ENCODE measurements around the gene LGR4.

Gene LGR4

DNA sequence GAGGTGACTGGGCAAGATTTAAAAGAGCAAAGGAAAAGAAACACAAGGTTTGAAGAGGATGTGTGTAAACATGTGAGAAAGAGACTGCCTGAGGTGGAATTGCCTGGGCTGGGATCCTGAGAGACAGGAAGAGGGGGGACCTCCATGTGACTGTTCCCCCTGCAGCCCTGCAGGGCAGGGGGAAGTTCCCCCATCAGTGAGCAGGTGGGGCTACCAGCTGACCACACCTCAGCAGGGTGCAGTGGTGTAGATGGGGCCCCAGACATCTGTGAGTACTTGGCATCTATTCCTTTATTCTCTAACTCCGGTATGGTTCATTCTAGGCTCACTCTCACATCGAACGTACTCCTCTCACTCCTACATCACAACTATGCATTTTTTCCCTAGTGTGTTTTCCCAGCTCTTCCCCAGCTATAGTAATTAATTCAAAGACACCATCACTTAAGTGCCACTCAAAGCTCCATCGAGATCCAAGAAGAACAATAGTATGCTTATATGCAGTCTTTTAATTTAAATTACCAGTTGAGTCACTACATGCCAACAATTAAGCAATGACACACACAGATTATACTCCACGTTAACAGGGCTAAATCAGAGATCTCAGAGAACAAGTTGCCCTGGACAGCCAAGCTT lies 42.7 kb downstream of the LGR4 start:
- peak; percentile 7 for DNase-seq (ENCODE audit: low read depth, low spot score)

DNA sequence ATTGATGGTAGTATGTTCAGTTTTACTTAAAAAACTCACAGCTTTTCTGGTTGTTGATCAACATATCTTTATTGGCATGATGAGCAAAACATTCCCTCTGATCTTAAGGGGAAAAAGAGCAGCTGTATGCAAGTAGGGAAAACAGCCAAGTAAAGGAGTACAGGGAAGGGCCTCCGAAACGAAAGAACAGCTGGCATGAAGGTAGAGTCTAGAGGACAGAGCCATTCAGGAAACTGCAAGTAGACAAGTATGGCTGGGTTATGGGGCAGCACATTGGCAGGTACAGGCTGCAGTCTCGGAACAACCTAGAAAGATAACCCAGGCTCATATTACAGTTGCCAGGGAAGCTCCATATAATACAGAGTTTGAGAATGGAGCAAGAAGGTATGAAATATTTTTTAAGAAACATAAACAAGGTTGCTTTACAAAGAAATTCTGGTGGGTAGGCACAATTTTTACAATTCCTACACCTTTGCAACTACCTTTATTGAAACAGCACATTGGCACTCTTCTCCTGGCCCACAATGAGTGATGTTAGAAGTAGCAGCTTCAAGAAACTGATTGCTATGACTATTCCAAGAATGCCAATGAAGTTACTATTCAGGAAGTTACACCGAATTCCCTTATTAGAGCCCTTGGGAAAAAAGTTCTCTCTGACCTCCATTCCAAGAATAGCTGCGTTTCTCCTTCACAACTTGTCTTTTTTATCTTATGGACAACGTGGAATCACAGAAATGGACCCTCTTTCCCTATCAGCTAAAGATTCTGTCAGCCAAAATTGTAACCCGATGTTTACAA lies 45.2 kb downstream of the LGR4 start:
- DNase-seq (ENCODE audit: low read depth, low spot score): no peak

DNA sequence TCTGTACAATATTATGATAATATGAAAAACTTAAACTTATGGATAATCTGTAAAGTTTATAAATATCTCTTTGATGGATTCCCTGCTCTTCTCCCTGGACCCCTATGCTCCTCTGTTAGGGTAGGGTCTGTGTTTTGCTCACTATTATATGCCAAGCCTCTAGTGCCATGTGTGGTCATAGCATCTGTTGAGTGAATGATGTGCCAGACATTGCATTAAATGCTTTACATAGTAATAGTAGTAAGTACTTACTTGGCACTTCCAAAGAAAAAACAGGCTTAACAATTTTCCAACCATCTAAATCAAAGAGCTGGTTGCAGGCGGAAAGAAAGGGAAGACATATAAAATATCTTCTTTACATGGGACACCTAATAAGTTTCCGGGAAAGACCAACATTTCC lies 46.8 kb downstream of the LGR4 start:
- DNase-seq (ENCODE audit: low read depth, low spot score): no peak

DNA sequence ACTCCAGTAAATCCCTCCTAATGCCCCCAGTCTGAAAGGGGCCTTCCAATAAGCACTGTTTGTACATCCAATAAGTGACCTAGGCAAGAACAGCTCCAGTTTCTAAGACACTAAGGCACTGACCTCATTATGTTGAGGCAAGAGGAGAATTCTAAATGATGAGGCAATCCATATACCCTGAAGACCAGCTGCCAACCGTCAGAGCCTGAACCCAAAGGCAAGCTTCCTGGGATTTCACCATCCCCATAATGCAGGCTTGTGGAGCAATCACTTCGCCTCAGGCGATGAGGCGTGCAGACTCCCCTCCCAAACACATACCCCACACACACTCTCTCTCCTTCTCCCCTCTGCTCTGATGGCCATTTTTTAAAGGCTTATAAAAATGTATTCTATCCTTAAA lies 49.5 kb downstream of the LGR4 start:
- DNase-seq (ENCODE audit: low read depth, low spot score): no peak

DNA sequence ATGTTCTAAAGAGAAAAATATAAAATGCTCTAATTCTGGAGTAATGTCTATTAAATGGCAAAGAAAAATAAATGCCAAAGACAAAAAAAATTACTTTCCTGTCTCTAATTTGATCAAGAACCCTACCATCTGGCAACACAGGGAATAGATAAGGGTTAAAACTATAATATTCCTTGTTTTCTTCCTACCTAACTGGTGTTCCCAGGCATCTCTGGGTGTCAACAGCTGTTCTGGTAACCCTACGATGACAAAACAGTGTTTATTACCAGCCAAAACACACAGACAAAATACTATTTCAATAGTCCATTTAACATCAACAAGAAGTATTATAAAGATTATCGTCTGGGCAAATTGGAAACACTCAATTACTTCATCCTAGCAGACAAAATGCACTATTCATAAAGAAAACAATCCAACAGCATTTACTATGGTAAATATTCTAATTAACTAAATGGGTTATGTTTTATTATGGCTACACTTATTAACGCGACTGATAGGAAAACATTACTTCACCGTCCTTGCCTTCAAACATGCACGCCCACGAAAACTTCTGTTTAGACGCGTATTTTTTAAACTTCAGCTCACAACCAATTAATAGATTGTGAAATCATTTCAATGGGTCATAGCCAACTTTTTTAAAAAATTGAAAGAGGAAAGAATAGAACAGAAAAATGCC lies 50.6 kb downstream of the LGR4 start:
- DNase-seq (ENCODE audit: low read depth, low spot score): no peak

DNA sequence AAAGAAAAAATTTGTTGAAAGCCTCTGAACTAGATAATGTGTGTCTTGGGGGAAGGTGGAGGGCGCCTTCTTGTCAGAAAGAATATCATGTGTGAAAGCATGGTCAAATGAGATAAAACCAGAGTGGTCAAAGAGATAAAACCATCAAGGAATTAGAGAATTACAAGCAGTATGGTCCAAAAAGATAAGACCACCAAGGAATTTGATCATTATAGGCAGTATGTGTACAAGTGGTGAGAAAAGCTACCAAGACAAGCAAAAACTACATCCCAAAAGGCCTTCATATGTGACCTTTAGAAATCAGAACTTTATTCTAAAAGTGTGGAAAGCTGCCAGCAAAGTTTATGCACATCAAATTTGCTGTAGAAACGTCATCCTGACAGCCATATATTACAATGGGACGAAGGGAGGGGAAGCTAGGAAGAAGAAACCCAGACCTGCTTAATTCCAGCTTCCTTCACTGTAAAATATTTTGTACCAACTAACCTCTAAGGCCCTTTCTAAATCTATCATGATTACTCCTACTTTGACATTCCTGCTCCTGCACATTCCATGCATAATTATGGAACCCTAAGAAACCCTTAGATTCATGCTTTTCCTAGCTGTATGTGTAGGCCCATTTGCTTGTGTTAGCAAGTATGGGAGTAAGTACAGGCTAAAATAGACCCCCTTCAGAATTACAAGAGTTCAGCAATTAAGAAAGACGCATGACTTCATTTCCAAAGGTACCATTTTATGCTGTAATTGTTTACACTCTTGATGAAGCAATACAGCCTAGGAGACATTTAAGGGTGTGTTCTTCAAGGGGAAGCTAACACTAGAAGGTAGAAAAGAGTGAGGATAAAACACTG lies 51.6 kb downstream of the LGR4 start:
- no peak for DNase-seq (ENCODE audit: low read depth, low spot score)

DNA sequence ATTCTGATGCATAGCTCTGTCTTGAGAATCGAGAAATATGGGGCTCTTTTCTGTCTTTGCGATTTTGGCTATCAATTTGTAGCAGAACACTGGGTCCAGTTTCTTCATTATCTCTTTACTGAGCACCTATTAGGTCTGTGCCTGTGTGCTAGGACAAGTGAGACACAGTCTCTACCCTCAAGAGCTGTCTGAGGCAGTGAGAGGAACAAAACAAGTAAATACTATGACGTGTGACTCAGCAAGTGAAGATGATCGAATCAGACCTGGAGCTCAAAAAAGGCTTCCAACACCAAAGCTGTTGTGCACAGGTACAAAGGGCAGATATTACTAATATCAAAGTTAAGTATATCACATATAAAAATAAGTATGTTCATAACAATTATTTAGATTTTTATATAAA lies 52.4 kb downstream of the LGR4 start:
- DNase-seq (ENCODE audit: low read depth, low spot score): no peak

DNA sequence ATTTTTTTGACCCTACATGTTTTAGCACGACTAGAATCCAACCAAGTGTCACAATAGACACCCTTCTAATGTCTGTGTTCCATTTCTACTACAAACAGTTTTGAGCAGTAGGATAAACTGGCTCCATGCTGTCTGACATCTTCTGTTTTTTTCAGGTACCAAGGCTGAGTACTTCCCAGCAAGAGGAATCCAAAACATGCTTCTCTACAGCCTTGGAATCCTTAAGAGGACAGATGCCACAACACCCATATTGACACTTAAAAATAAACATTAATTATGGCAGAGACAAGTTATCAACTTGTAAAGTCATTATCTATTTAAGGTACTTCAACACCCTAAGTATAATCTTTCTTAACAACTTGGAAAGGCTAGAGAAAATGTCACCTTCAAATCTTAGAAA lies 54.2 kb downstream of the LGR4 start:
- DNase-seq (ENCODE audit: low read depth, low spot score): no peak

DNA sequence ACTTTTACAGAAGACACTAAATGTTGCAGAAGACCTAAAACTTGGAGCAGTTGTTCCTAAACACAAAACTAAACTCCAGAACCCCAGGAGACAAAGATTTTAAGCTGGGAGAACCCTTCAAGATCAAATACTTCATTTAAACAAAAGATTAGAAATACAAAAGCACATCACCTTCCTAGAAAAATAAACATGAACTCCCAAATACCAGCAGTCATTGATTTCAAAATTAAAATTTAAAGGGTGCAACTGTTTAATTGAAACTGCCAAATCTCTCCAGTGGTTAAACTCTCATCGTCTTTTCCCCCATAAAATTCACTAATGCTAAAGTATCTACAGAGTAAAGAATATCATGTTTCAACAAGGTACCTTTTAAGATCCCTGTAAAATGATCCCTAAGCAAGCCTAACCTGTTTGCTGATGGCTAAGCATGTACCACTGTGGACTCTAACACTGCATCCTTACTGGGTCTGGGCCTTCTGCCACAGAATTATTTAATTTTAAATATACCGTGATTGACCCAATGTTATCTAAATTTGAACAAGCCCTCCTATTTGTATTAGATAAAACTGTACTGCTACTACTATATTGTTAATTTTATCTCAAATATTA lies 55.9 kb downstream of the LGR4 start:
- no peak for DNase-seq (ENCODE audit: low read depth, low spot score)

DNA sequence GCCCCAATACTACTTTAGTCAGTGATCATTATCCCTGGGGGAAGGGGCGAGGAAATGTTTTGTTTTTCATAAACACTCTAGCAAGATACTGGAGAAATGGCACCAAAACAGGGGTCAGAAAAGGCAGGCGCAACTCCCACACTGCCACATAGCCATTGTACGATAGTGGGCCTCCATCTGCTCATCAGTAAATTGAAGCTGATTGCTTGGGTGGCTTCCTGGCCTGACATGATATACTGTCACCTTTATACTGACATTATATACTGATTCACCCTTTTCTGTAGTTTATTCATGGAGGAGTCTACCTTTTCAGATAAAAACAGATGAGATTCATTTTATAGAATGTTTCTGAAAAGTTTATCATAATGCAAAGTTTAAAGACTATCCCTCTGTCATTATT lies 57.9 kb downstream of the LGR4 start:
- DNase-seq (ENCODE audit: low read depth, low spot score): no peak

DNA sequence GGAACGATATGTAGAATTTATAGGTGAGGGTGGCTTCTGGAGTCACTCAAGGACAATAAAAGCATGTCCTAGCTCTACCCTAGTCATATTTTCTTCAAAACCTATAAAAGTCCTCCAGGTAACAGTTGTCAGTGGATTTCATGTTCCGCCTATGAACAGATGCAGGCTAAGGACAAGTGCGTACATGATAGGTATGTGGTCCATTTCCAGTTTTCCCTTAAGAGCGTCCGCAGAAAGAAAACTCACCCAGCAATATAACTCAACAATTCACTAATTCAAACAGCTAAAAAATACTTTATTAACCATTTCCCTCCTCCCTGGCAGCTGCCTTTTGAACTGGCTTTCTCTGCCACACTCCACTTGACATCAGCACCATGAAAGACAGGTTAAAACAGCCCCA lies 59.4 kb downstream of the LGR4 start:
- DNase-seq (ENCODE audit: low read depth, low spot score): no peak

DNA sequence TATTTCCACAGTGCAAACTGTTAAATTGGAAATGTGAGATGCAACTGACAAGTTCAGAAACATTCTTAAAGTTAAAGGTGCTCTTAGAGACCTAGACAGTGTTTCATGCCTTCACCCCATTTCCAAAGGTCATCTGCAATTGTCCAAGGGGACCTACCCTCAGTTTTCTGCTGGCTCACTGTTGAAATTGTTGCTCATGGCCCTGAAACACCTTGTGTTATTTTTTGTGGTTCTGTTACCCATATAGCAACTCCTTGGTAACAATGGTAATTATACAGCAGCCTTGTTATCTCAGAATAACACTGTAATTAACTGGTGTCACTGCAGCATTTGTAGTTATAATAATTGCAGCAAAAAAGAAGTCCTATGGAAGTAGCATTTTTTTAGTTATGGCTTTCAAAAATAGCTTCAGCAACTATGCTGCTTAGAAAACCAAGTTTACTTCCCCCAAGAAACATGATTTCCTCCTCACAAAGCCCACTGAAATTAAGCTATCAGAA lies 60.3 kb downstream of the LGR4 start:
- no peak for DNase-seq (ENCODE audit: low read depth, low spot score)

DNA sequence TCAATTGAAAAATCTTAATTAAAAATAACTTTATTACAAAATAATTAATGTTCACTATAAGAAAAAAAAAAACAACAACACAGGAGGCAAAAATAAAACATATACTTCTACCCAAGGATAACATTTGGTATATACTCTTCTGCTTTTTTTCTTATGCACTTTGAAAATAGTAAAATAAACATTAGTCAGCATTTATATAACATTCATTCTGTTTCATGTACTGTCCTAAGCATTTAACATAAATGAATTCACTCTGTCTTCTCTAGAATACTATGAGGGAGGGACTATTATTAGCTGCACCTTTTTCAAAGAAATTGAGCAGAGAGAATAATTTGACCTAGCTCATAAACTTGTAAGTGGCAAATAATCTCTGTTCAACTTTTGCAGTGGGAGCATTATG lies 61.3 kb downstream of the LGR4 start:
- DNase-seq (ENCODE audit: low read depth, low spot score): no peak

DNA sequence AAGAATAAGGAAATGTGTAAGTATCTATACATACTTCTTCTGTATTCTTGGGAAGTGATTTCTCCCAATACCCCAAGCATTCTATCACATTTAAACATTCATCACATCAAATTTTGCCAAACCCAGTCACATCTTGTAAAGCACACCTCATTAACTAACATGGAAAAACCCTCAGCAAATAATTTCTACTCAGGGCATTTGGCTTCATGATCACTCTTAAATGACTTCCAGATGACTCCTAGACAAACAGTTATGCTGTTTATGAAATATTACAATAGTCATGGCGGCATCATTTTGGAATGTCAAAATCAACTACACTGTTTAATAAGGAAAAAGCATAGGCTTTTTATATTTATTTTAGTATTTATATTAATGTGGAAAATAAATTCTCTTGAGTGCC lies 62.3 kb downstream of the LGR4 start:
- no peak for DNase-seq (ENCODE audit: low read depth, low spot score)

DNA sequence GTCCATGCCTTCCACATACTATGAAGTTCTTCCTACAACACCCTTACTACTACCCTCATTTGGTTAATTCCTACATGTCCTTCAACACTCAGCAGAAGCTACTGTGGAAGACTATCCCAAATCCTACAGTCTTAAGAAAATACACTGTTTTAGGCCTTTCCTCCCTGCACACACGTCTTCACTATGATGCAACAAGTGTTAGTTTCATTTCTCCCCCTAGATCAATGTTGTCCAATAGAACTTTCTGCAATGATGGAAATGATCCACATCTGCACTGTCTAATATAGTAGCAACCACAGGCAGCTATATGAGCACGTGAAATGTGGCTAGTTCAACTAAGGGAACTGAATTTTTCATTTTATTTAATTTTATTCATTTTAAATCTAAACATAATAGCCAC lies 62.8 kb downstream of the LGR4 start:
- DNase-seq (ENCODE audit: low read depth, low spot score): no peak

DNA sequence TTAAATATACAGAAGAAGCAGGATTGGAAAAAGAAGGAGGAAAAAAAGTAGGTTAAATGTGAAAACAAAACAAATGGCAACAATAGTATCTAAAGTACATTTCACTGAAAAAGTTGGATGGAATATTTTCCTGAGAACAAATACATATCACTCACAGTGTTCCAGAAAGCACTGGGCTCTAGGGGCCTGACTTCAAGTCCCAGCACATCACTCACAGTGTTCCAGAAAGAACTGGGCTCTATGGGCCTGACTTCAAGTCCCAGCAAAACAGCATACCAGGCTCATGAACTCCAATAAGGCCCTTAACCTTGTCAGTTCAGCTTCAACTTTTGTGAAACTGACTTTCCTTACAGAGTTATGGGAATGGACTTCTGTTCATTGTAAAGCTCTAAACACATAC lies 63.5 kb downstream of the LGR4 start:
- DNase-seq (ENCODE audit: low read depth, low spot score): no peak

DNA sequence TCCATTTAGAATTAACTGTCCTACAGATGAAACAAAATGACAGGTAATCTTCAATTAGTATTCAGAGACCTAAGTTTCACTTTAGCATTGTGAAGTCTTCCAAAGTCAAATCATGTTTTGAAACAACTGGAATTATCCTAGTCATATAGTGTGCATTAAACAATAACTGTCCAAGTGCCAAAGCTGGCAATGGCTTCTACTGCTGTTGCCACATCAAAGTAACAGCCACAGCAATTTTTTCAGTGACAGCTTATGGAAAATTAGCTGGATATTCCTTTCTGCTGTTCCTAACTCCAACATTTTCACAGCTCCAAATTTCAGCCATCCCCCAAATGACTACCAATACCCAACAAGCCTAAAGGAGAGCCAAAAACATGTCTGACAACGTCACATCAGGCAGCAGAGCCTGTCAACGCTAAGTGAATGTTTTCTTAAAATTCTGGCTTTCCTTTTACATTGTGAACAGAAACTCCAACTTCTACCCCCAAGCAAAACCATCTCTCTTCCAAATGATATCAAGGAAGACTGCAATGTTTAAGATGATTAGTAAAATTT lies 64.3 kb downstream of the LGR4 start:
- DNase-seq (ENCODE audit: low read depth, low spot score): no peak

DNA sequence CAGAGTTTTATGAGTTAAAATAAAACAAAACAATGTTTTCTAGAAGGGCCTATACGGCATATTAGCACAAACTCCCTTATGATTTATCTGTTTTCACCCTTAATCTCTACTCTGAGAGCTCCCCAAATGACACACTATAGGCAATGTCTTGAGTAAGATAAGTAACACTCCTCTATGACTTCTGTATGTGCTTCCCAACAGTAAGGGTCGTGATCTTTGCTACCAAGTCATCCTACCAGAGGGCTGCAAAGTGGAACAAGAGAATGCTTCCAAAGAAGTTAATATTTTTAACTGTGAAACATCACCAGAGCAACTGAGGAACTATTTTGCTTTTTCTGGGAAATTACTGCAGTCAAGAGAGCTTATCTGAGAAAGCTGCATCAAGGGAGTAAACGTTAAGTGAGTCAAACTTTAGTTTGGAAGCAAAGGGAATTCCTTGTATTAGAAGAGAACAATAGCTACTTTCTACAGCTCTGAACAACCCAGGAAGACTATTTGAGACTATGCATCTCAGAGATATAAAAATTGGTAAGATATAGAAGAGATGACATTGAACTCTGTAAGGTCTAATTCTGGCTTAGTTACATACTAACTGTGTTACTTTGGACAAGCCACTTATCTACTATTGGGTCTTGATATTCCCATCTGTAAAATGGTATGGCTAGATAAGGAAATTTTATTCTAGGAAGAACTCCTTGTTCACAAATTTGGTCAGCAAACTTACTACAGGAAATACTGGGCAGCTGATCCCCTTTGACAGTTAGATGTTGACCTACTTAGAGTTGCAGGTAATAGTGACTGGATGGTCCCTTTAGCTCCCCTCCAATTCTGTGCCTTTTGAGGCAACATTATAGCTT lies 65.9 kb downstream of the LGR4 start:
- DNase-seq (ENCODE audit: low read depth, low spot score): no peak

DNA sequence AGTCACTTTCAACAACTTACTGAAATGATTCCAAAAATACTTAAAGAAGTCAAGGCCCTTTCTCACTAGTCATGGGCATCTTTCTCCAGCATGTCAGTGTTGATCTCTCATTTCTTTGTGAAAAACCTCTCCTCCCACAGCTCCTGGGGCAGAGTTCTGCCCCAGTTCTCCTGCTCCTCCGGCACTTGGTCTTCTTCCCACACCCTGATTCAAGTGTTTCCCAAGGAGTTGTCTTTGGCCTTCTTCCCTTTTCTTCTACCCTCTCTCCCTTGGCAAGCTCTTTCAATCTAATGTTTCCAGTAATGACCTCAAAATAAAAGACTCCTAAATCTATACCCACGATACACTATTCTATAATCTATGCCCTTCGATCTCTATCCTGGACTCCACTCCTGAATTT lies 67.5 kb downstream of the LGR4 start:
- no peak for DNase-seq (ENCODE audit: low read depth, low spot score)

DNA sequence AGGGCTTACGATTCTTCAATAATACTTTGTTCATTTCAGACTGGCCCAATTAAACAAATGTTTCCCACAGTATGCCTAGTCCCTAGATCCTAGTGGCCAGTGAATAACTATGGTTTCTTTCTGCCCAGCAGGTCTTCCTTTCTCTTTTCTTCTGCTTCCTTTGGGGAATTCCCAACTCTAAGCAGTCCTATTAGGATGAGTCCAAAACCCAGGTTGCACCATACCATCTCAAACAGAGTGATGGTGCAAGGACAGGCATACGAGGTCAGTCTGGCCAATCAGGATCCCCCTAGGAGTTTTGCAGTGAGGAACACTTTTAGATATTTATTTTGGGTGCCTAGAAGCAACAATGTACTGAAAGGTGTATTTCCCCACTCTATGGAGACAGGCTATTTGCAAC lies 68.2 kb downstream of the LGR4 start:
- DNase-seq (ENCODE audit: low read depth, low spot score): no peak

Data from smooth muscle cell of the brain vasculature (primary cell).